Psoas muscle (tissue), 8 donors: ENCODE measurements around the gene LRPAP1. TPM values are rescaled to one million over a fixed set of nuclear protein-coding genes. Genes with fewer than 3 reads are reported as not detected.

Experiments
- ATAC-seq, 4 donors: fragments of 200-7000 bp; cut with Tn5 transposase; one replicate each; pipeline ENCODE4 v1.9.1; 2020; ENCODE audit warnings: moderate library complexity in 3 of 4, mild to moderate bottlenecking in 2 of 4
- DNase-seq, 2 donors: peaks; one replicate each; pipeline ENCODE4 v3.0.0-alpha.2; 2020
- H3K27ac ChIP-seq: fragments of 200-600 bp; one replicate; pipeline ENCODE4 v1.8.0; 2022
- H3K27me3 ChIP-seq, 3 donors: fragments of 200-600 bp in 1 of 3; one replicate each; pipeline versions ENCODE4 v1.6.1 to v1.8.0; 2013 to 2022; ENCODE audit warnings: low read length in 2 of 3, mild to moderate bottlenecking in 2 of 3, moderate library complexity in 1 of 3; ENCODE audit not compliant: insufficient read depth in 3 of 3
- H3K36me3 ChIP-seq, 2 donors: fragments of 200-600 bp in 1 of 2; one replicate each; pipeline versions ENCODE4 v1.6.1 to v1.8.0; 2013 to 2022; ENCODE audit warnings: low read depth in 1 of 2, mild to moderate bottlenecking in 1 of 2, moderate library complexity in 1 of 2; ENCODE audit not compliant: insufficient read depth in 1 of 2
- H3K4me1 ChIP-seq: fragments of 200-600 bp; one replicate; pipeline ENCODE4 v1.8.0; 2022
- H3K4me3 ChIP-seq: fragments of 200-600 bp; one replicate; pipeline ENCODE4 v1.8.0; 2022; ENCODE audit warnings: mild to moderate bottlenecking
- H3K9me3 ChIP-seq: fragments of 200-600 bp; one replicate; pipeline ENCODE4 v1.8.0; 2022
- WGBS, 3 donors: extraction: QIAGEN DNeasy Blood & Tissue Kit; methylation state at CpG; one replicate each; pipeline versions ENCODE4 v1.1.6 to v1.1.7; 2013; 5-methylcytosine and 5-hydroxymethylcytosine counted together
- intact Hi-C, 2 donors: fragments of 100-400 bp; cut with DNase I; formaldehyde crosslinking; loops; one replicate each; pipeline versions ENCODE4 v1.11.0 to v1.14.2; 2022
- polyA plus RNA-seq, 3 donors: library from polyadenylated mRNA; stranded (reverse); fragments of 200-250 nt; gene quantifications; one replicate each; pipeline ENCODE4 v1.2.3, GENCODE V29; 2013
- total RNA-seq, 4 donors: library from RNA; stranded (reverse); fragmentation: NEBNext Ultra II Directional in 2 of 4; extraction: Animal tissue kit (Norgen Biotek cat#: 25700) in 2 of 4; gene quantifications; one replicate each; pipeline versions ENCODE4 v1.2.1 to v1.2.4, GENCODE V29; 2021 to 2023
- TF ChIP-seq, protein P1 (sequence below): fragments of 200-600 bp; IDR thresholded peaks from one replicate; pipeline ENCODE4 v1.8.0; 2022; ENCODE audit warnings: antibody characterized with exemption
- donor health status: healthy with polysubstance abuse.
- donor health status: DM: no; HTN: no; CAD: no; lungs with moderate emphysema.
- donor health status: Bipolar disorder and iron deficiency.
- donor health status: healthy.
- donor health status: DM: yes; HTN: yes; CAD: no.
- donor health status: DM: no; HTN: no; CAD: no.
- donor health status: DM: no; HTN: no; CAD: no.
- donor health status: DM: yes; HTN: yes; CAD: no.

Gene LRPAP1
- total and polyA plus RNA-seq, 7 donors, result 73.7 to 123 (median 105) TPM

DNA sequence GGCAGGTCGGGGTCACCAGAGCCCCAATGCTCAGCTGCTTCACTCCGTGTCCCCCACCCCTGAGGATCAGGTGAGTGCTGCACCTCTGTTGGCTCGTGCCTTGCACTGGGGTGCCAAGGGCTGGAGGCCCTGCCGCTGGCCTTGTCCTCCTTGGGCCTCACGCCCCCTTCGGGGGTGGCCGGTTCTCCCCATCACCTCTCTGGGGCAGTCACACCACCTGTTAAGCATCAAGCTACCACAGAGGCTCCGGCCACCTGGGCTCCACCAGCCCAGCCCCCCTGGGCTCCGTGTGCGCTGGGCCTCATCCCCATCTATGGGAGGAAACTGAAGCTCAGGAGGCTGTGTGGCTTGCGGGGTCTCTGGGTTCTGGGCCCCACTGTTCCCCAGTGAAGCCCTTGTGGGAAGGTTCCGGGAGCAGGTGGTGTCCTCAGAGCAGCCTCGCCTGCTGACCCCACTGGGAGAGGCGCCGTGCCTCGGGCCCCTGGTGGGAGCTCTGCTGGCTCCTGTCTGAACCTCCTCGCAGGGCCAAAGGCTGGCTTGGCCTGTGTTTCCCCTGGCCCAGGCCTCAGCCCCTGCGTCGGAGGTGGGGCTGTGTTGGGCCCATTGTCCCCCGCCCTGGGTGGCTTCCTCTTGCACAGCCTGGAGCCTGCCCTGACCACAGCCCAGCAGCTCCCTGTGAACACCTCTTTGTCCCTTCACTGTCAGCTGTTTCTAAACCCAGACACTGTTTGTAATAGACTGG, 38.3 kb downstream of the LRPAP1 start:
- ATAC-seq, result peak; percentile 5 to 11 (median 6)

DNA sequence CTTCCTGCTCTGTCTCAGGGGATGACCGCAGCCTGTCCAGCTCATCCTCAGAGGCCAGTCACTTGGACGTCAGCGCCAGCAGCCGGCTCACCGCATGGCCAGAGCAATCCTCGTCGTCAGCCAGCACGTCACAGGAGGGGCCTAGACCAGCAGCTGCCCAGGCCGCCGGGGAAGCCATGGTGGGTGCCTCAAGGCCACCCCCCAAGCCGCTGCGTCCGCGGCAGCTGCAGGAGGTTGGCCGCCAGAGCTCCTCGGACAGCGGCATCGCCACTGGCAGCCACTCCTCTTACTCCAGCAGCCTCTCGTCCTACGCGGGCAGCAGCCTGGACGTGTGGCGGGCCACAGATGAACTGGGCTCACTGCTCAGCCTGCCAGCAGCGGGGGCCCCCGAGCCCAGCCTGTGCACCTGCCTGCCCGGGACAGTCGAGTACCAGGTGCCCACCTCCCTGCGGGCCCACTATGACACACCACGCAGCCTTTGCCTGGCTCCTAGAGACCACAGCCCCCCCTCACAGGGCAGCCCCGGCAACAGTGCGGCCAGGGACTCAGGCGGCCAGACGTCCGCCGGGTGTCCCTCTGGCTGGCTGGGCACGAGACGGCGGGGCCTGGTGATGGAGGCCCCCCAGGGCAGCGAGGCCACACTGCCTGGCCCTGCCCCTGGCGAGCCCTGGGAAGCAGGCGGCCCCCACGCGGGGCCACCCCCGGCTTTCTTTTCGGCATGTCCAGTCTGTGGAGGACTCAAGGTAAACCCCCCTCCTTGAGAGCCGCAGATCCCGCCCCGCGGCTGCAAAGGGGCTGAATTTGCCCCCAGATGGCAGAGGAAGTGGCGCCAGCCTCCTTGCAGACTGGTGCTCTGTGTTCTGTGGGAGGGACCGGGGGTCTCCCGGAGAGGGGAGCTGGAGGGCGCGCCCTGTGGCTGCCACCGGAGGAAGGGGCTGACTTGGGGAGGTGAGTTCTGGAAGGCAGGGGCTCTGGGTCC, 39.2 kb downstream of the LRPAP1 start:
- TF ChIP-seq, protein P1, sequence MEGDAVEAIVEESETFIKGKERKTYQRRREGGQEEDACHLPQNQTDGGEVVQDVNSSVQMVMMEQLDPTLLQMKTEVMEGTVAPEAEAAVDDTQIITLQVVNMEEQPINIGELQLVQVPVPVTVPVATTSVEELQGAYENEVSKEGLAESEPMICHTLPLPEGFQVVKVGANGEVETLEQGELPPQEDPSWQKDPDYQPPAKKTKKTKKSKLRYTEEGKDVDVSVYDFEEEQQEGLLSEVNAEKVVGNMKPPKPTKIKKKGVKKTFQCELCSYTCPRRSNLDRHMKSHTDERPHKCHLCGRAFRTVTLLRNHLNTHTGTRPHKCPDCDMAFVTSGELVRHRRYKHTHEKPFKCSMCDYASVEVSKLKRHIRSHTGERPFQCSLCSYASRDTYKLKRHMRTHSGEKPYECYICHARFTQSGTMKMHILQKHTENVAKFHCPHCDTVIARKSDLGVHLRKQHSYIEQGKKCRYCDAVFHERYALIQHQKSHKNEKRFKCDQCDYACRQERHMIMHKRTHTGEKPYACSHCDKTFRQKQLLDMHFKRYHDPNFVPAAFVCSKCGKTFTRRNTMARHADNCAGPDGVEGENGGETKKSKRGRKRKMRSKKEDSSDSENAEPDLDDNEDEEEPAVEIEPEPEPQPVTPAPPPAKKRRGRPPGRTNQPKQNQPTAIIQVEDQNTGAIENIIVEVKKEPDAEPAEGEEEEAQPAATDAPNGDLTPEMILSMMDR, result no peak
- no peaks in the 10 kb centered on the region for H3K4me1 ChIP-seq
- peaks cover 0 to 25% of the 10 kb centered on the region in 2 donors for H3K36me3 ChIP-seq
- WGBS, 3 donors, result 76 to 80% (median 76%) methylated on average over 40 to 55 of the region's 55 CpGs
- ATAC-seq (peak in 2 of 4 donors; percentile 1 to 2), DNase-seq (no peak)
- intact Hi-C loops, result no loop called here
- H3K27ac ChIP-seq, result no peak overlapping the region
- H3K4me3 ChIP-seq, result no peak overlapping the region
- no peaks in the 10 kb centered on the region for H3K27me3 ChIP-seq
- H3K9me3 ChIP-seq, result no peaks in the 10 kb centered on the region

More for the DNA sequence above, 38.3 kb downstream of the LRPAP1 start:
- intact Hi-C loops, result no loop called here
- no peaks in the 10 kb centered on the region for H3K4me1 ChIP-seq
- DNase-seq, result no peak
- no peaks in the 10 kb centered on the region for H3K9me3 ChIP-seq
- H3K27me3 ChIP-seq, result no peaks in the 10 kb centered on the region
- H3K4me3 ChIP-seq, result no peak overlapping the region
- no peak overlapping the region for H3K27ac ChIP-seq
- TF ChIP-seq, protein P1, result no peak
- peaks cover 0 to 25% of the 10 kb centered on the region in 2 donors for H3K36me3 ChIP-seq
- 70 to 77% (median 71%) methylated on average over 19 to 20 of the region's 20 CpGs for WGBS, 3 donors

DNA sequence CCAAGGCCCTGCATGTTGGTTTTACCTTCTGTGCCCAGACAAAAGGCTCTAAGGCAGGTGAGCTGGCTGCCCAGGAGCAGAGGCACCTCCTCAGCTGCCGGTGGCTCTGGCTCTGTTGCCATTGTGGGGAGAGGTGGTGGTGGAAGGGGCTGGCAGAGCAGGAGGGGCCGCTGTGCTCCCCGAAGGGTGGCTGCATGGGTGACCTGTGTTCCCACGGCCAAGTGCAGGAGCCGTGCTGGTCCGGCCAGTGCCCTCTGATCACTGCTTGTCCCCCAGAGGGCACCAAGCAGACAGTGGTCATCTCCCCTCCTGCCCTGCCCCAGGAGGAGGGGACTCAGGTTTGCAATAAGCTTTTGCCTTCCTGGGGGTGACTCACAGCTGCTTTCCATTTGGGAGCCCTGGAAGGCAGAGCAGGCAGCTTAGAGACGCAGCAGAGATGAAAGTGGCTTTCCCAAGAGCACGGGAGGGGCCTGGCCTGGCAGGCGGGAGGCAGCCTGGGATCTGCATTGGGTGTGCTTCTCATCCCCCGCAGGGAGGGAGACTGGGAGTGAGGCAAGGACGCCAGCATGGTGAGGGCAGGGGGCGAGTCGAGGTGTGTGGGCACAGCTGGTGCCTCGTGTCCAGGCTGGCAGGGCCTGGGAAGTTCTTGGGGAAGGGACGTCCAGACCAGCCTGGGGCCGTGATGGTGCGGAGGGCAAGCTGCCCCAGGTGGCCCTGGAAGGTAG, 40.4 kb downstream of the LRPAP1 start:
- H3K4me1 ChIP-seq, result no peaks in the 10 kb centered on the region
- 63 to 80% (median 72%) methylated on average over 16 to 17 of the region's 17 CpGs for WGBS, 3 donors
- no peaks in the 10 kb centered on the region for H3K27me3 ChIP-seq
- H3K4me3 ChIP-seq, result no peak overlapping the region
- no peaks in the 10 kb centered on the region for H3K9me3 ChIP-seq
- peaks cover 0 to 25% of the 10 kb centered on the region in 2 donors for H3K36me3 ChIP-seq
- ATAC-seq, result no peak
- DNase-seq, result no peak
- no peak overlapping the region for H3K27ac ChIP-seq
- TF ChIP-seq, protein P1, result no peak
- intact Hi-C loops, result no loop called here

DNA sequence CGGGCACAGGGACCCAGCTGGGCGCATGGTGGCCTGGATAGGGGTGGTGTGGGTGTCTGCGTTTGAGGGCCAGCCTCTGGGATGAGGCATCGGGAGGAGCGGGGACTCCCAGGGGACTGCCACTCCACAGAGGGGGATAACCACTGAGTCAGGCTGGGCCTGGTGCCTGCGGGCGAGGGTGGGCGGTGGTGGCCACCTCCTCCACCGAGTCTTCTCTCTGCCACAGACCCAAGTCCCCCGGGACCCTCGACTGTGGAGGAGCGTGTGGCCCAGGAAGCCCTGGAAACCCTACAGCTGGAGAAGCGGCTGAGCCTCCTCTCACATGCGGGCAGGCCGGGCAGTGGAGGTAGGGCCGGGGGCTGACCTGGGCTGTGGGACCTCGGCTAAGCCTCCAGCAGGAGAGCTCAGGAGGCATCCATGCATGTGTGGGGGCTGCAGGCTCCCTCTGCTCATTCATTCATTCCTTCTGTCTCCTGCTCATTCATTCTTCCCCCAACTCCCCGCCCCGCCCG, 42.7 kb downstream of the LRPAP1 start:
- Histone ChIP-seq H3K27ac (no peak overlapping the region), H3K4me1 (peaks cover 14% of the 10 kb centered on the region), H3K36me3 (peaks cover 0 to 25% of the 10 kb centered on the region in 2 donors), H3K4me3 (no peak overlapping the region), H3K27me3 (no peaks in the 10 kb centered on the region), H3K9me3 (no peaks in the 10 kb centered on the region)
- ATAC-seq, result no peak
- no peak for DNase-seq
- 51 to 75% (median 62%) methylated on average over 18 to 20 of the region's 20 CpGs for WGBS, 3 donors
- intact Hi-C loops, result loop anchor here in 1 of 2 donors (5.0 kb wide), 1 partner anchor 38 kb away; no protein-coding TSS in a partner anchor
- TF ChIP-seq, protein P1, result no peak
